ENCODE results near the gene RASL10A.

RASL10A gene

DNA sequence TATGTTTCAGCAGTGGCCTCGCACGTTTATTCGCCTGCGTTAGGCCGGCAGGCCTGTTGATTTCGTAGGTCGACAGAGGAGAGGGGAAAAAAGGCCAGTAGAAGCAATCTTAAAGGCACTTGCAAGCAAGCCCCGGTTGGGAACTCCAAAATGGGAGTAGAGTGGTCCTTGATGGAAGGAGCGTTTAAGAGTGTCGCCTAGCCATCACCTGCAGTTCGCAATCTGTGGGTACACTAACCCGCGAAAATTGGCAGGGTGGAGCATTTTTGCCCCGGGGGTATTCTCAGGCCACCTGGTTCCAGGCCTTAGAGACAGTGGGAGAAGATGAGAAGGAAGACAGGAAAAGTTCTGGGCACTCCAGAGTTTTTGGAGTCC lies 46.3 kb downstream of the RASL10A start:
- no peak for DNase-seq

GRCh38 chr22:29268511-29269229 lies 46.8 kb downstream of the RASL10A start:
- no peak for DNase-seq

DNA sequence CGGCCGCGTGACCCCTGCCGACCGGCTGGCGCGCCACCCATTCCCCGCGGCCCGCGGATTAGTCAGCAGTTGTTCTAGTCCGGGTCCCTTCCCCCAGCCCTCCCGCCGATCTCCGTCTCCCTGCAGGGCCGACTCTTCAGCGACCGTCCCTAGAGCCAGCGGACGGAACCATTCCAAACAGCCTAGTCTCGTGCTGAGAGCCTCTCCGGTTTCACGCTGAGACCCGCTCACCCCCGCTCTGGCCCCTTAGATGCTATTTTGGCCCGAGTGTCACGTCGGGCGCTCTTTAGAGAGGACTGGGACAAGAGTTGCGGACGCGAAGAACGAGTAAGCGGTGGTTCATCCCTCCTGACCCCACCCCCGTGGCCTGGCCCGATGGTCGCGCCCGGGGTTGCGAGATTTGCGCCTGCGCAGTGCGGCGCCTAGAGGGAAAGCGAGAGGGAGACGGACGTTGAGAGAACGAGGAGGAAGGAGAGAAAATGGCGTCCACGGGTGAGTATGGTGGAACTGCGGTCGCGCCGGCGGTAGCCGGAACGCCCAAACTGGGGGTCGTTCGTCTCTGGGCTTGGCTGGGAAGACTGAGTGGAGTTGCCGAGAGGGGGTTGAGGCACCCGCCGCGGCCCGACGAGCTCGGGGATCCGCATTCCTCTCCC lies 47.5 kb downstream of the RASL10A start, which contains the start of the genes EWSR1 and RHBDD3:
EWSR1 (plus strand) TSS at position 411 of the 653 bp plus-strand sequence; CDS start at position 480, 69 bp downstream.
RHBDD3 (minus strand) TSS at position 124 of the 653 bp plus-strand sequence. CDS start 2,355 bp downstream, outside the sequence.
- peak; percentile 99 for DNase-seq

GRCh38 chr22:29267462-29267857 lies 48.0 kb downstream of the RASL10A start:
- no peak for DNase-seq

DNA sequence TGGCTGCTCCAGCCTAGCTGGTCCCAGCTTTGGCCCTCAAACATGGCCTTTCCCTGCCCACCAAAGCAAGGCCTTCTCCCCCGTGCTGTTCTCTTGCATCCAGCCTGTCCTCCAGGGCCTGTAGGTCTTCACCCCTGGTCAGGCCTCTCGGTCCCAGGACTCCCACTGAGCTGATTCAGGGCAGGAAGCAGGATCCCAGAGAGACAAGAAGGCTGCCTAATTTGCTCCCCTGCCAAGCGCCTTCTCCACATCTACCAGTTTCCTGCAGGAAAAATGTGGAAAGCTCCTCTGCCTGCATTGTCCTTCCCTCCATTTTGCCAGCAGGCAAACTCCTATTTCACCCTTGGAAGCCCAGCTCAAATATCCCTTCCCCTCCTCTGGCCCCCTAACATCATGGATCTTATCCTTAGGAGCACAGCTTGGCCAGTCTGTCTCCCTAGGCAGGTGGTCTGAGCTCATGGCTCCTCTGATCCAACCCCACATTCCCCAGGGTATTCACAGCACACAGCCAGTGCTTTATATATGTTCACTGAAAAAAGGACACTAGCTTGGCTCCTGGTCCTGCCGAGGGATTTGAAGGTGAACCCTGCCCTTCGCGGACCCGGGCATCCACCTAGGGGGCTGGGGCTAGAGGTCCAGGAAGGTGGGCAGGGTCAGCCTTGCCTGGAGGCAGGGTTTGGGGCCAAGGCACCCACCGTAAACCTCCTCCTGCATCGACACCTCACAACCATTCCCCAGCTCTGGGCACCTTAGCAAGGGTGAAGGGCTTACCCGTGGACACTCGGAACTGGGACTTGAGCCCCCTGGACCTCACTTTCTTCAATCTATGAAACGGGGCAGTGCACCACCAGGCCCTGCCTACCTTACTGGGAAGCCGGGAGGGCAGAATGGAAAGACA lies 48.7 kb downstream of the RASL10A start:
- DNase-seq = no peak

- DNase-seq = no peak
Measured at GRCh38 chr22:29265929-29266328, 49.6 kb downstream of the RASL10A start.

DNA sequence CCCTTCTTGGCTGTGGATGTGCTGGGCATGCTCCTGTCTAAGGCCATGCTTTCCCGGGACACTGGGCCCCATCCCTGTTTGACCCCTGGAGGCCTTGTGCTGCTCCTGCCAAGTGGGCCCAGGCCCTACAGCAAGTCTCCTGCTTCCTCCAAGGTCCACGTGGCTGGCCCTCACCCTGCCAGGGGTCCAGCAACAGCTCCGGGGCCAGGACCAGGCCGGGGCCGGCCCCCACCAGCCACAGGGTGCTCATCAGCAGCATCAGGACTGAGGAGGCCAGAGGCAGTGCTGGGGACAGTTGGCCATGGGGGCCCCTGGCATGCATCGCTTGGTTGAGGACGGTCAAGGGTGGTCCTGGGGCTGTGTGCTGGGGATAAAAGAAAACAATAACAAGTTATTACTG lies 50.2 kb downstream of the RASL10A start:
- DNase-seq = no peak

DNA sequence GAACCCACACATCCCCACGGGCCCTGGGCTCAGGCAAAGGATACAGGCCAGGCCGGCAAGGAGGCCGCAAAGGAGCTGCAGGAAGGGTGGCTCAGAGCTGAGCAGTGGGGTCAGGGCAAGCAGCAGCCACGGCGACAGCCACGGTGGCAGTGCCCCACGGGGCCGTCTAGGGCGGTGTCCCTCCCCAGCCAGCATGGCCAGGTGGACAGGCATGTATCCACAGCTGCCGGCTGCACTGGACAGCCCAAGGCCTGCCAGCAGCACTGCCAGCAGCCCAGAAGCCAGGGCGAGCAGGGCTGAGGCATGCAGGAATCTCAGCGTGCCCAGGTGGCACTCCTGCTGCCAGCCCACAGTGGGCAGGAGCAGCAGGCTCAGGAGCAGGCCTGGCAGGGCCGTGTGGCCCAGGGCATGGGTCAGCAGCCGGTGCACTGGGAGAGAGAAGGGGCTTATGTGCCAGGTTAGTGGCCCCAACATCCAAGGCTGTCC lies 51.7 kb downstream of the RASL10A start:
- DNase-seq = no peak

All from right kidney (tissue), 1 donor.